H9 (cell line): Measurements from ENCODE around the gene ITPR1. TPM values are rescaled to one million over a fixed set of nuclear protein-coding genes. Genes with fewer than 3 reads are reported as not detected.

Experiments used
- DNase-seq: peaks from one replicate; pipeline ENCODE4 v3.0.0-alpha.2; 2017
- H2AFZ ChIP-seq: one replicate; pipeline ENCODE4 v1.6.1; 2013; ENCODE audit warnings: mild to moderate bottlenecking, low read length, control low read depth, moderate library complexity
- H2AK5ac ChIP-seq: 2 replicates; pipeline ENCODE4 v1.6.1; 2013; ENCODE audit warnings: low read length, control low read depth, mixed read lengths; ENCODE audit not compliant: insufficient read length
- H2BK120ac ChIP-seq: one replicate; pipeline ENCODE4 v1.6.1; 2013; ENCODE audit warnings: low read depth, mild to moderate bottlenecking, low read length, control low read depth, inconsistent platforms; ENCODE audit not compliant: poor library complexity, severe bottlenecking
- H2BK12ac ChIP-seq: 2 replicates; pipeline ENCODE4 v1.6.1; 2013; ENCODE audit warnings: low read length, control low read depth, mixed read lengths, low read depth; ENCODE audit not compliant: insufficient read length
- H2BK15ac ChIP-seq: 2 replicates; pipeline ENCODE4 v1.6.1; 2013; ENCODE audit warnings: low read depth, low read length, control low read depth
- H2BK20ac ChIP-seq: one replicate; pipeline ENCODE4 v1.6.1; 2013; ENCODE audit warnings: low read depth, mild to moderate bottlenecking, low read length, control low read depth, inconsistent platforms; ENCODE audit not compliant: poor library complexity, severe bottlenecking
- H2BK5ac ChIP-seq: 2 replicates; pipeline ENCODE4 v1.6.1; 2013; ENCODE audit warnings: low read length, control low read depth, mixed read lengths; ENCODE audit not compliant: insufficient read length
- H3K14ac ChIP-seq: 2 replicates; pipeline ENCODE4 v1.6.1; 2013; ENCODE audit warnings: low read length, control low read depth; ENCODE audit not compliant: insufficient read depth
- H3K18ac ChIP-seq: 2 replicates; pipeline ENCODE4 v1.6.1; 2013; ENCODE audit warnings: low read depth, mild to moderate bottlenecking, mixed read lengths, low read length, control low read depth; ENCODE audit not compliant: insufficient read length
- H3K23ac ChIP-seq: 2 replicates; pipeline ENCODE4 v1.6.1; 2013; ENCODE audit warnings: low read length, control low read depth, mixed read lengths, low read depth; ENCODE audit not compliant: insufficient read length
- H3K23me2 ChIP-seq: 2 replicates; pipeline ENCODE4 v1.6.1; 2013; ENCODE audit warnings: low read depth, mild to moderate bottlenecking, mixed read lengths, low read length, control low read depth; ENCODE audit not compliant: insufficient read length, poor library complexity, severe bottlenecking
- H3K27ac ChIP-seq: 2 replicates; pipeline ENCODE4 v1.5.1; 2013; ENCODE audit warnings: low read length, control low read depth, mixed read lengths, low read depth; ENCODE audit not compliant: insufficient read length
- H3K27me3 ChIP-seq: 2 replicates; pipeline ENCODE4 v1.6.1; 2013; ENCODE audit warnings: low read length, control low read depth, inconsistent platforms; ENCODE audit not compliant: insufficient read depth
- H3K4ac ChIP-seq: 2 replicates; pipeline ENCODE4 v1.6.1; 2013; ENCODE audit warnings: low read depth, mild to moderate bottlenecking, control low read depth, inconsistent platforms, low read length, moderate library complexity
- H3K4me1 ChIP-seq: 2 replicates; pipeline ENCODE4 v1.6.1; 2013; ENCODE audit warnings: low read length, control low read depth, inconsistent platforms; ENCODE audit not compliant: insufficient read depth
- H3K4me2 ChIP-seq: 2 replicates; pipeline ENCODE4 v1.6.1; 2013; ENCODE audit warnings: low read length, control low read depth, mixed read lengths; ENCODE audit not compliant: insufficient read length, insufficient read depth
- H3K56ac ChIP-seq: 2 replicates; pipeline ENCODE4 v1.6.1; 2013; ENCODE audit warnings: low read depth, mild to moderate bottlenecking, mixed read lengths, low read length, control low read depth; ENCODE audit not compliant: insufficient read length
- H3K79me1 ChIP-seq: 2 replicates; pipeline ENCODE4 v1.6.1; 2013; ENCODE audit warnings: low read depth, mild to moderate bottlenecking, moderate library complexity, low read length, control low read depth, inconsistent platforms; ENCODE audit not compliant: insufficient read depth, poor library complexity, severe bottlenecking
- H3K79me2 ChIP-seq: 2 replicates; pipeline ENCODE4 v1.6.1; 2013; ENCODE audit warnings: low read length, control low read depth, inconsistent platforms; ENCODE audit not compliant: insufficient read depth
- H3K9ac ChIP-seq: 2 replicates; pipeline ENCODE4 v1.6.1; 2013; ENCODE audit warnings: low read length, control low read depth, mixed read lengths; ENCODE audit not compliant: insufficient read length; ENCODE audit errors: extremely low read depth
- H3K9me3 ChIP-seq: one replicate; pipeline ENCODE4 v1.6.1; 2013; ENCODE audit warnings: low read depth, low read length, inconsistent platforms; ENCODE audit not compliant: control insufficient read depth
- H3T11ph ChIP-seq: one replicate; pipeline ENCODE4 v1.6.1; 2013; ENCODE audit warnings: mild to moderate bottlenecking, low read length, control low read depth, inconsistent platforms
- H4K20me1 ChIP-seq: one replicate; pipeline ENCODE4 v1.6.1; 2013; ENCODE audit not compliant: control insufficient read depth, insufficient read length, insufficient read depth
- H4K5ac ChIP-seq: 2 replicates; pipeline ENCODE4 v1.6.1; 2013; ENCODE audit warnings: low read depth, mild to moderate bottlenecking, mixed read lengths, low read length, control low read depth; ENCODE audit not compliant: insufficient read length
- H4K8ac ChIP-seq: replicated peaks from 2 replicates; pipeline ENCODE4 v1.6.1; 2013; ENCODE audit warnings: low read length, control low read depth, mixed read lengths, low read depth; ENCODE audit not compliant: insufficient read length
- H4K91ac ChIP-seq: 2 replicates; pipeline ENCODE4 v1.6.1; 2013; ENCODE audit warnings: low read depth, mild to moderate bottlenecking, moderate library complexity, mixed read lengths, low read length, control low read depth; ENCODE audit not compliant: insufficient read length
- H3K27ac Mint-ChIP-seq, 3 experiments: 2 replicates in 2 of 3; 3 replicates in 1 of 3; pipeline ENCODE4 v1.8.0; 2020 to 2021; ENCODE audit warnings: mixed read lengths in 3 of 3, mild to moderate bottlenecking in 1 of 3, moderate library complexity in 1 of 3
- H3K27me3 Mint-ChIP-seq: 2 replicates; pipeline ENCODE4 v1.8.0; 2021; ENCODE audit warnings: low read depth, mild to moderate bottlenecking, moderate library complexity, mixed read lengths
- H3K36me3 Mint-ChIP-seq, 3 experiments: 2 replicates in 2 of 3; 3 replicates in 1 of 3; pipeline ENCODE4 v1.8.0; 2020 to 2021; ENCODE audit warnings: low read depth in 3 of 3, mixed read lengths in 3 of 3; ENCODE audit not compliant: insufficient read depth in 1 of 3
- H3K4me1 Mint-ChIP-seq, 2 experiments: 2 replicates each; pipeline ENCODE4 v1.8.0; 2020; ENCODE audit warnings: mixed read lengths in 2 of 2
- H3K4me3 Mint-ChIP-seq, 2 experiments: 2 replicates in 1 of 2; 3 replicates in 1 of 2; pipeline ENCODE4 v1.8.0; 2020 to 2021; ENCODE audit warnings: mild to moderate bottlenecking in 2 of 2, mixed read lengths in 2 of 2, moderate library complexity in 1 of 2
- H3K9me3 Mint-ChIP-seq, 2 experiments: 2 replicates in 1 of 2; 3 replicates in 1 of 2; pipeline ENCODE4 v1.8.0; 2020; ENCODE audit warnings: mild to moderate bottlenecking in 2 of 2, mixed read lengths in 2 of 2, moderate library complexity in 1 of 2
- CTCF ChIP-seq: fragments of 200-600 bp; sonication (generic); conservative IDR thresholded peaks from 3 replicates; pipeline ENCODE4 v1.8.0; 2021; ENCODE audit warnings: antibody characterized with exemption, mild to moderate bottlenecking
- WGBS: extraction: QIAGEN DNeasy Blood & Tissue Kit; methylation state at CpG from one replicate; pipeline ENCODE4 v1.1.7; 2013; ENCODE audit warnings: missing lambda C conversion rate, low lambda C conversion rate, mixed read lengths; ENCODE audit not compliant: insufficient read length; ENCODE audit errors: extremely low coverage; 5-methylcytosine and 5-hydroxymethylcytosine counted together
- total RNA-seq: library from RNA; stranded (reverse); gene quantifications from 2 replicates; pipeline ENCODE4 v1.2.1, GENCODE V29; 2021

The ITPR1 gene
- total RNA-seq, 1 experiment from 2014 or later = 4.2 TPM

- H2BK20ac ChIP-seq = no peak overlapping the region
- H3K18ac ChIP-seq = no peak overlapping the region
- H3K4me2 ChIP-seq = no peak overlapping the region
- no peaks in the 10 kb centered on the region for H3K9me3 ChIP-seq
- no peak overlapping the region for H3K4me3 Mint-ChIP-seq
- no peak overlapping the region for H2BK5ac ChIP-seq
- H3K27me3 Mint-ChIP-seq = no peaks in the 10 kb centered on the region
- H2AK5ac ChIP-seq = no peak overlapping the region
- no peak overlapping the region for H3K9ac ChIP-seq
- no peak overlapping the region for H4K91ac ChIP-seq
- no peak overlapping the region for H3K27ac ChIP-seq
- no peak overlapping the region for H3K56ac ChIP-seq
- no peaks in the 10 kb centered on the region for H4K20me1 ChIP-seq
- DNase-seq = no peak
- H3K27ac Mint-ChIP-seq = no peak overlapping the region
- H2BK120ac ChIP-seq = no peak overlapping the region
- H3K4me1 ChIP-seq = peaks cover 2% of the 10 kb centered on the region; the same call in 1 of the 2 replicates
- peaks cover 5 to 6% of the 10 kb centered on the region in 2 experiments; a peak in 2 of 4 replicates for H3K4me1 Mint-ChIP-seq
- no peak overlapping the region for H3K4ac ChIP-seq
- H3K9me3 Mint-ChIP-seq = peaks cover 0 to 7% of the 10 kb centered on the region in 2 experiments; a peak in 3 of 5 replicates
- no peaks in the 10 kb centered on the region for H3K27me3 ChIP-seq
- H4K5ac ChIP-seq = no peak overlapping the region
- H2AFZ ChIP-seq = no peak overlapping the region
- H2BK15ac ChIP-seq = no peak overlapping the region
- no peak for TF ChIP-seq CTCF
- WGBS = no CpG with 5 or more reads among the region's 10 CpGs
- peaks cover 4 to 10% (median 5%) of the 10 kb centered on the region in 3 experiments; a peak in 4 of 7 replicates for H3K36me3 Mint-ChIP-seq
- H3K14ac ChIP-seq = no peak overlapping the region
- no peak overlapping the region for H3K23ac ChIP-seq
- H3K23me2 ChIP-seq = no peaks in the 10 kb centered on the region
- H3K79me2 ChIP-seq = no peaks in the 10 kb centered on the region
- H4K8ac ChIP-seq = no peak overlapping the region
- no peak overlapping the region for H2BK12ac ChIP-seq
- H3K79me1 ChIP-seq = no peaks in the 10 kb centered on the region
- H3T11ph ChIP-seq = no peak overlapping the region
Observed at GRCh38 chr3:4684976-4685375, 191.8 kb downstream of the ITPR1 start.
